GM12891 (cell line): ENCODE measurements around the gene CDK5RAP2.
"Not testable (repeated sequence)": the region's sequence is repeated elsewhere in the genome, so short reads cannot be mapped to it uniquely, and the experiment has no call there.

Source experiments
- DNase-seq: peaks from one replicate; pipeline ENCODE4 v3.0.0; 2011; ENCODE audit warnings: low spot score; ENCODE audit not compliant: insufficient read length
- FAIRE-seq: peaks from 2 replicates; lab custom pipeline; 2011; peaks lifted over from hg19 to GRCh38; lab: Jason Lieb, UNC
- PAX5 ChIP-seq: IDR thresholded peaks from 2 replicates; pipeline ENCODE4 v1.6.1; 2011; ENCODE audit warnings: low read length, moderate library complexity, mild to moderate bottlenecking; ENCODE audit not compliant: insufficient read depth, severe bottlenecking
- POLR2A ChIP-seq: IDR thresholded peaks from 2 replicates; pipeline ENCODE4 v1.6.1; 2011; ENCODE audit warnings: low read depth, low read length, control low read depth
- POLR2AphosphoS5 ChIP-seq: IDR thresholded peaks from 2 replicates; pipeline ENCODE4 v1.6.1; 2011; ENCODE audit warnings: low read depth, low read length, control low read depth
- POU2F2 ChIP-seq: IDR thresholded peaks from 2 replicates; pipeline ENCODE4 v1.6.1; 2011; ENCODE audit warnings: low read depth, mild to moderate bottlenecking, control low read depth, low read length, moderate library complexity
- SPI1 ChIP-seq: IDR thresholded peaks from 2 replicates; pipeline ENCODE4 v1.6.1; 2011; ENCODE audit warnings: low read depth, low read length, control low read depth
- TAF1 ChIP-seq: IDR thresholded peaks from 2 replicates; pipeline ENCODE4 v1.6.1; 2011; ENCODE audit warnings: low read depth, low read length, control low read depth

Gene CDK5RAP2

DNA sequence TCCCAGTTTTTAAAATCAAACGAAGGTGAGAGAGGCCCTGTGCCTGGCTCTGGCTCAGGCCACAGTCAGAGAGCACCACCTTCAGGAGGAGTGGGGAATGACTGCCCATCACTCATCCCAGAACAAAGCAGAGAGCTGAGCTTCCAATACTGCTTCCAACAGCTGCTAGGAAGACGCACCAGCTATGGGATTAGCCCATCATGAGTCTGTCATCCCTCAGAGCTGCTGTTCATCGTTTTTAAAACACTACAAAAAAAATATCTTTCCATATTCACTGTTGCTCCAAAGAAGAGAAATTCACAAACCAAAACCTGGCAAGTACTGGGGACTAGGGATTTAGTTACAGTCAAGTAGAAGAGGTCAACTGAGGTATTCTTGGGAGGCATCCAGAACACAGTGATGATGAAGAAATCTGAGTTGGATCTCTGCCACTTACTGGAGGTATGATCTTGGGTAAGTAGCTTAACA is 102.4 kb downstream of the CDK5RAP2 start:
- FAIRE-seq = no peak
- no peak for TF ChIP-seq SPI1
- no peak for TF ChIP-seq PAX5
- no peak for TF ChIP-seq POU2F2
- no peak for TF ChIP-seq POLR2A
- no peak for TF ChIP-seq TAF1
- TF ChIP-seq POLR2AphosphoS5 = no peak
- DNase-seq = peak; percentile 29

DNA sequence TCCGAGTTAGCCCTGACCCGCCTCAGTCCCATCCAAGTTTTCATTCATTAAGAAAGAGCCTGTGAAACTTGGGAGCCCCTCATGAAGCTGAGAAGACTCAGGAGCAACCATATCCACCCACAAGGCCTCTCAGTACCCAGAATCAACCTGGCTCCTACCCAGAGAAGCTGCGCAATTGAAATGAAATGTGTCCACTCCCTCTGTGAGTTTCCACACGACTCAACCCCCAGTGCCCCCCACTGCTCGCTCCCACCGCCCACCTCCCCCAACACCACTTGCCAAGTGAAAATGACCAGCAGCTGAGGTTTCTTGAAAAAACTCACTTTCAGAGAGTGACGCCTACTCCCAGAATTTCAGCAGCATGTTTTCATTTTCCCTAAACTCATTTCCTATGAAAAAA is 104.6 kb downstream of the CDK5RAP2 start:
- DNase-seq = no peak
- FAIRE-seq = no peak
- TF ChIP-seq POLR2A (no peak), PAX5 (no peak), POLR2AphosphoS5 (no peak), TAF1 (no peak), POU2F2 (no peak), SPI1 (no peak)

DNA sequence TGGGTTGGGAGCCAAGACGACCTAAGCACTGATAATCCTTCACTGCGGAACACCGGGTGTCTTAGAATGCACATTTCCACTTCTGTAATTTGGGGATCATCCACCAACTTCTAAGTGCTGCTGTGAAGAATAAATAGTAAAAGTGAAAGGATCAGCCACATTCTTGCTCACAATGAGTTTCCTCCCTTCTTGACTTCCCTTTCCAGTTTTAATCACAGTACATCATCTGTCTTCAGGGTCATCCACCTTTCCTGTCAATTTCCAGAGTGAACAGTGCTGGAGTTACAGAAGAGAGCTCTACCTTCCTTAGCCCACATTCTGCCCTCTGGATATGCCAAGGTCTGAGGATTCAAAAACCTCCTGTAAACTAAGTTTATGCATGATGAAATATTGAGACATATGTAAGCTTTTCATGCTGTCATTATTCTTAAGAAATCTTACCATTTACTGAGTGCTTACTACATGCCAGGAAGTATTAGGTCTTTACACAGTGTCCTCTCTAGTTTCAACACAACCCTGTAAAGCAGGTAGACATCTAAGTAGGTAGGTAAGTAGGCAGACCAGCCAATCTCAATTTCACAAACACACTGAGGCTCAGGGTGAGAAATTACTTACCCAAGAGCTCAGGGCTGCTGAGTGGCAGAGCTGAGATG is 105.2 kb downstream of the CDK5RAP2 start:
- TF ChIP-seq SPI1 = no peak
- no peak for TF ChIP-seq PAX5
- TF ChIP-seq POLR2A = no peak
- no peak for TF ChIP-seq POLR2AphosphoS5
- TF ChIP-seq POU2F2 = no peak
- no peak for TF ChIP-seq TAF1
- FAIRE-seq = no peak

DNA sequence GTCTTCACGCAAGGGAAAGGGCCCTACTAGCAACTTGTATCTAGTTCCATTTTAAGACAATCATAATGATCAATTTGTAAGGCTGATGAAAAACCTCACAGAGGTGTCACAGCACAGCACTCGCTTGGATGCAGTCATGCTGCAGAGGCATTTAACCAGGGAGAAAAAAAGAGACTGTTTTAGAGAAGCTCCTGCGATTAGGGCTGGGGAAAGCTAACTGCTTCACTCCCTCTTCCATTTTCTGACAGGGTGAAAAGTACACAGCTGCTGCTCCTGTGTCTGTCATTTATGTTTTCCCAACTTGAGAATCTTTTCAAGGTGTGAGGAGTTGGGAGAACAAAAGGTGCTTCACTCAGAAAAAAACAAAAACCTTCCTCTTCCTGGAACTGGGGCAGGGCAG is 106.4 kb downstream of the CDK5RAP2 start:
- DNase-seq = no peak
- FAIRE-seq = no peak

More for the DNA sequence above, 105.2 kb downstream of the CDK5RAP2 start:
- no peak for DNase-seq

DNA sequence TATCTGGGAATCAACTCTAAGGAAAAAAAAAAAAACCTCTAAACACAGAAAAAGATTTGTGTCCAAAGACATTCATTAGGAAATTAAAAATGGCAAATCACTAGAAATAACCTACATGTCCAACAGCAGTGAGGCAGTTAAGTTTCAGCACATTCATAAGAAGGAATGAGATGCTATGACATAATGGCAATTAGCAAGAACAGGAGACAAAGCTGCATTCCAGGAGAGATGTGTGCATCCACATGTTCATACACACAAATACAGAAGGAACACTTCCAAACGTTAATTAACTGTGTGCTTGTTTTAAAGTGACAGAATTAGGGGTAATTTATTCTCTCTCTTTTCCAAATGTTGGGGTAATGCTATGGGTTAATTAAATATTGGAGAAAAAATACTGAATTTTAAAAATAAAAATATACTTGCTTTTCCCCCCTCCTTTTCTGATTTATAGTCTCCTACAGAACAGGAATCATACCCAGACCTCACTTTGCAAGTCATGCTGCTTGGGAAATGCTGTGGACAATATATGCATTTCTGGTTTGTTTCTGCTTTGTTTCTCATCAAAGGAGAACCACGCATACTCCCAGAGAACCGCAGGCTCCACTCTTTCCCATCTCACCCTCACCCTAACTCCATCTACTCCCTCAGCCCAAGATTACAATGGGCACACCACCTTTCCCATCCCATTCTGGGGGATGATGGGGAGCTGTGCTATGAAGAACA is 114.1 kb downstream of the CDK5RAP2 start:
- TF ChIP-seq TAF1 = no peak
- TF ChIP-seq POLR2A = no peak
- TF ChIP-seq POLR2AphosphoS5 = no peak
- no peak for TF ChIP-seq SPI1
- no peak for TF ChIP-seq POU2F2
- TF ChIP-seq PAX5 = no peak
- peak; percentile 31 for FAIRE-seq
- DNase-seq = no peak

More for the DNA sequence above, 106.4 kb downstream of the CDK5RAP2 start:
- TF ChIP-seq SPI1 (no peak), TAF1 (no peak), POLR2AphosphoS5 (no peak), PAX5 (no peak), POLR2A (no peak), POU2F2 (no peak)

DNA sequence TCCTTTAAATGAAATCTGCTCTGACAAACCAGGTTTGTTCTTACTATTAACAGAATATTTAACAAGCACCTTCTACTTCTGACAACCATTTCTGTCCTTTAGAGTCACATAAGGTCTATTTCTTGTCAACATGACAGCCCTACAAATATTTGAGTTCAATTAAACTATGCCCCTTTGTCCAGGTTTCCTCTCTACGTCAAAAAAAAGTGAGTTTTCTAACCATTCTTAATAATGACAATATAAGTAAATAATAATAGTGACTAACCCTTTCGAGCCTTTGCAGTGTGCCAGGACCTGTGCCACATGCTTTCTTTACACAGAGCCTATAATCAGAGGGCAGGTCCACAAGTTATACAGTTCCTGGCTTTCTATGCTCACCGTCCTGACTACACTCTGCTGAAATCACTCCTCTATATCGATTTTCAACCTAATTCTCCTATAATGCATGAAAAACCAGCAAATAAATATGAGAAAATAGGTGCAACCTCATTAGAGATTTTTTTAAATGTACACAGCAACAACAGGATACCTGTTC is 115.0 kb downstream of the CDK5RAP2 start:
- no peak for FAIRE-seq
- TF ChIP-seq PAX5 (no peak), POU2F2 (no peak), POLR2AphosphoS5 (no peak), POLR2A (no peak), SPI1 (no peak), TAF1 (no peak)

DNA sequence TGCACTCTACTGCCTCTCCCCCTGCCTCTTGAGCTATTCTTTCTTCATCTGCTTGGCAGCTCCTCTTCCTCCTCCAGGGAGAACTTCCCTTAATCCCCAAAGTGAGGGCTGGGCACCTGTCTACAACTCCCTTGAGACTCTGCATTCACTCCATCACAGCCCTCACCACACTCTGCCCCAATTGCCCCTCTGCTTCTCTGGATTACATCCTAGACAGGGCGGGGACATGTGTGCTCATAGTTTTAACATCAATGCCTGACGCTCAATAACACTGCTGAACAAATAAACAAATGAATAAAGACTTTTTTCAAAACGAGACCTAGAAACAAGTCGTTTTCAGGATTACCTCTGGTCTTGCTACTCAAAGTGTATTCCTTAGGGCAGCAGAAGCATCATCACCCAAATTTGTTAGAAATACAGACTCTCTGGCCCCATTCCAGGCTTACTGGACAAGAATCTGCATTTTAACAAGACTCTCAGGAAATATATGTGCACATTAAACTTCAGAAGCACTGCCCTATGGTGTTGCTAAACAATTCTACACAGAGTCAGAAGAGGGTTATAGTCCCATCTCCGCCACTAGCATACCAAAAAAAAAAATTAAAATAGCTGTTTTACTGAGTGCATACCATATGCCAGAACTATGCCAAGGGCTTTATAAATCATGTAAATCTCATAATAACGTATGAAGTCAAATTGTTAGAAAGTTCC is 115.6 kb downstream of the CDK5RAP2 start:
- FAIRE-seq (no peak), DNase-seq (no peak)
- TF ChIP-seq POLR2A = no peak

More for the DNA sequence above, 115.0 kb downstream of the CDK5RAP2 start:
- DNase-seq = no peak

DNA sequence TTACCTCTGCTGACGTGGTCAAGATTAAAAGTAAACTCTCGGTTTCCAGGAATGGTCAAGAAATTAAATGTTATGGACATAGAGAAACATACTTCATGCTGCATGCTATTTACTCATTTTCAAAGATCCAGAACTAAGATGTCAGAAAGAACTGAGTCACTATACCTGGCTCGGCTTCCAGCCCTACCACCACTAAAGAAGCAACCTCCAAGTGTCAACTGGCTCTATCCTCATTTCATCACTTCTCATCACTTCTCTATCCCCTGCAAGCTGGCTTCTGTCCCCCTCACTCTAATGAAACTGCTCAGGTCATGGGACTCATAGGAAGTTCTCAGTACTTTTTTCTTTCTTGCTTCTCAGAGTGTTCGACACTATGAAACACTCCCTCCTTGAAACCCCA is 116.2 kb downstream of the CDK5RAP2 start:
- DNase-seq = no peak
- no peak for TF ChIP-seq POLR2A
- no peak for TF ChIP-seq SPI1
- no peak for TF ChIP-seq POLR2AphosphoS5
- TF ChIP-seq PAX5 = no peak
- TF ChIP-seq POU2F2 = no peak
- no peak for TF ChIP-seq TAF1
- no peak for FAIRE-seq

DNA sequence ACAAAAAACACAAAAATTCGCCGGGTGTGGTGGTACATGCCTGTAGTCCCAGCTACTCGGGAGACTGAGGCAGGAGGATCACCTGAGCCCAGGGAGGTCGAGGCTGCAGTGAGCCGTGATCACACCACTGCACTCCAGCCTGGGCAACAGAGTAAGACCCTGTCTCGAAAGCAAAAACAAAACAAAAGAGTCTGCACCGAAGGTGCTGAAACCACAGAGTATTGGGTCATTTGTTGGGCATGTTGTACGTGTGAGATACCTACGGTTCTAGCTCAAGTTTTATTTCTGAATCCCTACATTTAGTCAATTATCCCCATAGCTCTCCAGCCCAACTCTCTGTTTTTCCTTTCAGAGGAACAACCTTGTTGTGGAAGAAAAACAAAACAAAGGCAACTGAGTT is 118.3 kb downstream of the CDK5RAP2 start:
- not testable (repeated sequence) for FAIRE-seq, DNase-seq

DNA sequence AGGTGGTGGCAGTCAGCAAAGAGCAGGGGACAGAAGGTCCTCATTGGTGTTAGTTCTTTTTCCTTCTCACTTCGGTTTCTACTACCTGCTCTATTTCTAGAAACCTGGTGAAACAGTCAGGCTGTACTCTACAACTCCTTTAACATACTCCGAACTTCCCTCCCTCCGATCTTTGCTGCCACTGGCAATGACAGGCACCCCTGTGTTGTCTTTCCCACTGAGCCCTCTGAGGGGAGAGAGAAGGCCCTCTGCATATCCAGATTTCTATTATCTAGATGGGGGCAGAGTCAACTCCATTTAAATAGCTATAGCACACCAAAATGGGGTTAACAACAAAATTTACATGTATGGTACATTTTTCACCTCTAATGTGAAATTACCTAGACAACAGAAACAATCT is 123.7 kb downstream of the CDK5RAP2 start:
- TF ChIP-seq SPI1 (no peak), POU2F2 (no peak), PAX5 (no peak), POLR2AphosphoS5 (no peak), POLR2A (no peak), TAF1 (no peak)
- FAIRE-seq = no peak
- DNase-seq = no peak
